GM19372 (cell line): ENCODE results near the gene CLDN24.
"Not testable (repeated sequence)": the region's sequence is repeated elsewhere in the genome, so short reads cannot be mapped to it uniquely, and the experiment has no call there.

Experiments used
- ATAC-seq: cut with Tn5 transposase; IDR thresholded peaks from one replicate; pipeline ENCODE4 v1.9.1; 2021; ENCODE audit warnings: mild to moderate bottlenecking, low read depth, moderate library complexity; ENCODE audit not compliant: unreplicated experiment

The CLDN24 gene

GRCh38 chr4:183324619-183325018, 2.4 kb upstream of the CLDN24 start:
- no peak for ATAC-seq

- not testable (repeated sequence) for ATAC-seq
These were observed 1.8 kb upstream of the CLDN24 start for GRCh38 chr4:183324056-183324455.

- no peak for ATAC-seq
These were observed 1.1 kb upstream of the CLDN24 start for GRCh38 chr4:183323295-183323694.

GRCh38 chr4:183321516-183321915, 710 bp downstream of the CLDN24 start:
- no peak for ATAC-seq

GRCh38 chr4:183321079-183321478, 1.1 kb downstream of the CLDN24 start:
- no peak for ATAC-seq

GRCh38 chr4:183320211-183321059, 1.8 kb downstream of the CLDN24 start, which contains the start of gene CLDN22:
Gene CLDN22 (minus strand): TSS chr4:183320276. CDS start chr4:183320218, 58 bp downstream.
- no peak for ATAC-seq

GRCh38 chr4:183318656-183319055, 3.6 kb downstream of the CLDN24 start:
- no peak for ATAC-seq

- ATAC-seq: no peak
These were observed 7.4 kb downstream of the CLDN24 start for GRCh38 chr4:183314806-183315205.

- ATAC-seq: no peak
These were observed 7.9 kb downstream of the CLDN24 start for GRCh38 chr4:183314336-183314735.

- no peak for ATAC-seq
These were observed 9.4 kb downstream of the CLDN24 start for GRCh38 chr4:183312841-183313240.

- no peak for ATAC-seq
These were observed 15.4 kb downstream of the CLDN24 start for GRCh38 chr4:183306811-183307210.

GRCh38 chr4:183304538-183304937, 17.7 kb downstream of the CLDN24 start:
- no peak for ATAC-seq

- ATAC-seq: peak; percentile 94
These were observed 18.2 kb downstream of the CLDN24 start for GRCh38 chr4:183304067-183304466.

- ATAC-seq: no peak
These were observed 18.9 kb downstream of the CLDN24 start for GRCh38 chr4:183303301-183303700.

GRCh38 chr4:183300655-183301054, 21.6 kb downstream of the CLDN24 start:
- ATAC-seq: no peak

- ATAC-seq: no peak
These were observed 22.2 kb downstream of the CLDN24 start for GRCh38 chr4:183300070-183300469.

- ATAC-seq: no peak
These were observed 22.8 kb downstream of the CLDN24 start for GRCh38 chr4:183299464-183299863.

- ATAC-seq: peak; percentile 77
These were observed 24.6 kb downstream of the CLDN24 start for GRCh38 chr4:183297675-183298074.

GRCh38 chr4:183295711-183296110, 26.5 kb downstream of the CLDN24 start:
- no peak for ATAC-seq

GRCh38 chr4:183291070-183291469, 31.2 kb downstream of the CLDN24 start:
- no peak for ATAC-seq

- no peak for ATAC-seq
These were observed 32.5 kb downstream of the CLDN24 start for GRCh38 chr4:183289688-183290087.

GRCh38 chr4:183288955-183289354, 33.3 kb downstream of the CLDN24 start:
- ATAC-seq: peak; percentile 35
